NCI-H1436 (cell line): Measurements from ENCODE around the gene CFAP65.
A peak's percentile ranks its signal among the peaks of the same experiment; 100 is the strongest.

Experiments used
- DNase-seq: peaks from one replicate; lab custom pipeline; 2025; lab: John Stamatoyannopoulos, UW

Gene CFAP65, protein sequence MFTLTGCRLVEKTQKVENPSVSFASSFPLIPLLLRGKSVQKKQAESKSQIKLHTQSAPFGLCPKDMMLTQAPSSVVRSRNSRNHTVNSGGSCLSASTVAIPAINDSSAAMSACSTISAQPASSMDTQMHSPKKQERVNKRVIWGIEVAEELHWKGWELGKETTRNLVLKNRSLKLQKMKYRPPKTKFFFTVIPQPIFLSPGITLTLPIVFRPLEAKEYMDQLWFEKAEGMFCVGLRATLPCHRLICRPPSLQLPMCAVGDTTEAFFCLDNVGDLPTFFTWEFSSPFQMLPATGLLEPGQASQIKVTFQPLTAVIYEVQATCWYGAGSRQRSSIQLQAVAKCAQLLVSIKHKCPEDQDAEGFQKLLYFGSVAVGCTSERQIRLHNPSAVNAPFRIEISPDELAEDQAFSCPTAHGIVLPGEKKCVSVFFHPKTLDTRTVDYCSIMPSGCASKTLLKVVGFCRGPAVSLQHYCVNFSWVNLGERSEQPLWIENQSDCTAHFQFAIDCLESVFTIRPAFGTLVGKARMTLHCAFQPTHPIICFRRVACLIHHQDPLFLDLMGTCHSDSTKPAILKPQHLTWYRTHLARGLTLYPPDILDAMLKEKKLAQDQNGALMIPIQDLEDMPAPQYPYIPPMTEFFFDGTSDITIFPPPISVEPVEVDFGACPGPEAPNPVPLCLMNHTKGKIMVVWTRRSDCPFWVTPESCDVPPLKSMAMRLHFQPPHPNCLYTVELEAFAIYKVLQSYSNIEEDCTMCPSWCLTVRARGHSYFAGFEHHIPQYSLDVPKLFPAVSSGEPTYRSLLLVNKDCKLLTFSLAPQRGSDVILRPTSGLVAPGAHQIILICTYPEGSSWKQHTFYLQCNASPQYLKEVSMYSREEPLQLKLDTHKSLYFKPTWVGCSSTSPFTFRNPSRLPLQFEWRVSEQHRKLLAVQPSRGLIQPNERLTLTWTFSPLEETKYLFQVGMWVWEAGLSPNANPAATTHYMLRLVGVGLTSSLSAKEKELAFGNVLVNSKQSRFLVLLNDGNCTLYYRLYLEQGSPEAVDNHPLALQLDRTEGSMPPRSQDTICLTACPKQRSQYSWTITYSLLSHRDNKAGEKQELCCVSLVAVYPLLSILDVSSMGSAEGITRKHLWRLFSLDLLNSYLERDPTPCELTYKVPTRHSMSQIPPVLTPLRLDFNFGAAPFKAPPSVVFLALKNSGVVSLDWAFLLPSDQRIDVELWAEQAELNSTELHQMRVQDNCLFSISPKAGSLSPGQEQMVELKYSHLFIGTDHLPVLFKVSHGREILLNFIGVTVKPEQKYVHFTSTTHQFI (N-terminal part only)

DNA sequence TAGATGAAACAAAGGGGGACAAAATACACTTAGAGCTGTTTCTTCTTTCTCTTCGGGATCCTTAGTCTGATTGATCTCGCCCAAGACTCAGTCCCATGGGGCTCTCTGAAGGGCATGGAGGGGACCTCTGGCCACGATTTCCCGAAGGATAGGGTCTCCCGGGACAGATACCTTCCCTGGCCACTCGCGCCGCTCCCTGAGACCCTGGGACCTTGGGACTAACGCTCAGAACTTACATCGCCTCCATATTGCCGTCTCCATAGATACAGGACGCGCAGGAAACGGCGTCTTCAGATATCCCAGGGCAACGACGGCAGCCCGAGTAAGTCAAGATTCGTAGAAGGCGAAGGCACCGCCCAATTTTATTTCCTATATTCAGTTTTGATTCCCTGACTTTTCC lies at the start of gene CFAP65:
CFAP65 (minus strand) TSS at position 265 of the 400 bp plus-strand sequence. CDS start 2,468 bp downstream, outside the sequence.
- no peak for DNase-seq

- no peak for DNase-seq
Measured at GRCh38 chr2:219090436-219091299, 49.4 kb upstream of the CFAP65 start.

DNA sequence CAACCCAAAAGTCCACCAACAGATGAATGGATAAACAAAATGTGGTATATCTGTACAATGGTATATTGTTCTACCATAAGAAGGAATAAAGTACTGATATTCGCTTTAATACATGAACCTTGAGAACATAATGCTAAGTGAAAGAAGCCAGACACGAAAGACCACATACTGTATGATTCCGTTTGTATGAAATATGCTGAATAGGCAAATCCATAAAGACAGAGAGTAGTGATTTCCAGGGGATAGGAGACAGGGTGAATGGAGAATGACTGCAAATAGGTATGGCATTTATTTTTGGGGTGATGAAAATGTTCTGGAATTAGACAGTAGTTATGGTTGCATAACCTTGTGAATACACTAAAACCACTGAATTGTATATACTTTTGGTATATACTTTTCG lies 48.0 kb upstream of the CFAP65 start:
- DNase-seq = no peak

DNA sequence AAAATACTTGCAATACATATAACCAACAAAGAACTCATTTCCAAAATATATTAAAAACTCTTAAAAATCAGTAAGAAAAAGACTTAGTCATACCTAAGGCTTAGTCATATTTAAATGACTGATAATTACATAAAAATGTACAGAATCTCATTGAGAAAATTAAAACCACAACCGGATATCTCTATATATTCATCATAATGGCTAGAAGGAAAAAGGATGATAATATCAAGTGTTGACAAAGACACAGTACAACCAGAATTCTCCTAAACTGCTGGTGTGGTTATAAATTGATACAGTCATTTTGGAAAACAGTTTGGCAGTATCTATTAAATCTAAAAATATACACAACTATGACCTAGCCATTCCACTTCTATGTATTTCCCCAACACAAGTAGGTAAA lies 46.5 kb upstream of the CFAP65 start:
- no peak for DNase-seq

DNA sequence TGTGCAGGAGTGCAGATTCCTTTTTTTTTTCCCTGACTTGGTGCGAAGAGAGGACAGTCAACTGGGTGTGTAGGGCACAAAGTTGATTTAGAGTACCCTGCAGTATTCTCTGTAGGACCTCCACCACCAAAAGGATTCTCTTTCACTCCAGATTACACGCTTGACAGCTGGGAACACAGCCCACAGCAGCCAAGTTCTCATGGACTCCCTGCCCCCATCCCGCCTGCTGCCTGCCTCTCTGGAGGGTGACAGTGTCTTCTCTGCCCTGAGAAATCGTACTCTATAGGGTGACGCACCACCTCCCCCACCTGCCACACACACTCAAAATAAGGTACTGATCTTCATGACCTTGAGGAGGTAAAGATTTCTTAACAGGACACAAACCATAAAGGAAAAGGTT lies 46.0 kb upstream of the CFAP65 start:
- DNase-seq = no peak

GRCh38 chr2:219086196-219086595 lies 44.9 kb upstream of the CFAP65 start:
- DNase-seq = no peak

- DNase-seq = no peak
Measured at GRCh38 chr2:219084791-219085190, 43.5 kb upstream of the CFAP65 start.

DNA sequence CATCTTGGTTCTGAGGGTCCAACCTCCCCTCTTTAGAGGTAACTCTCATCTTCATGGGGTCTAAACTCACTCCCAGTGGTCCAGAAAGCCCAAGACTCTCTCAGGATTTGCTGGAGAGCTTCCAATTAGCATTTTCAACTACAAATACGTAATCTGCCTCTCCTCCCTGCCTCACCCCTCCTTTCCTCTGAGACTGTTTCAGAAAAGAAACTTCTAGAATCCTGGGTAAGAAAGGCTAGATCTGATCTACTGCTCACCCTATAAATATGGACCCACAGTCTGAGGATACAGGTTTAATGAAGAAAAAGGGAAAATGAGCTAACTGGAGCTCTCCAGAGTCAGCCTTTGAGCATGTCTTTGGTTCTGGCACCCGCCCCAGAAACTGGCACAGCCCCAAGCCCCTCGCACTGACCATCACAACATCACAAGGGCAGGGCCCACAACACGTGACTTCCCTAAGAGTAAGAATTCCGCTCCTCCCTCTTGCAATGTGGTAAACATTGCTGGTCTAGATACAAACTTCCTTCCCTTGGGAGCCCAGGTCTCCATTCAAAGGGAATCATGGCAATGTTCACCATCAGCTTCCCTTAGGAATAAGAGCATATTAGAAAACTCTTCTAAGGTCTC lies 41.1 kb upstream of the CFAP65 start:
- DNase-seq = no peak

GRCh38 chr2:219081701-219082331 lies 40.5 kb upstream of the CFAP65 start:
- DNase-seq = no peak

DNA sequence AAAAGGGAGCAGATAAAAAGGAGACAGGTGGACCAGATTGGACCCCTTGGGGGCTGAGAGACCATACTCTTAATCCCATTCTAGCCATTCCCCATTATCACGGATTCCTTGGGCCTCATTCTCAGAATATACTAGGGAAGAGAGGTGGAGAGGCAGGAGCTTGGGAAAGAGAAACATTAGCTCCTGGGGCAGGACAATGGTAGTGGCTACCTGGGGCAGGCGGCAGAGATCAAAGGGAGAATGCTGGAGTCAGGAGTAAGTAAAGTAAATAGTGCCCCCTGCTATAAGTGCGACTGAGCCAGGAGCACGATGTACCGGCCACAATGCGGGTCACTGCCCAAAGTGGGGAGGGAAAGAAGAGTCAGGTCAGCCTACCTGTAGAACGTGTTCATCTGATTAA lies 39.8 kb upstream of the CFAP65 start:
- no peak for DNase-seq

GRCh38 chr2:219079417-219079816 lies 38.1 kb upstream of the CFAP65 start:
- no peak for DNase-seq

GRCh38 chr2:219078951-219079350 lies 37.6 kb upstream of the CFAP65 start:
- no peak for DNase-seq

DNA sequence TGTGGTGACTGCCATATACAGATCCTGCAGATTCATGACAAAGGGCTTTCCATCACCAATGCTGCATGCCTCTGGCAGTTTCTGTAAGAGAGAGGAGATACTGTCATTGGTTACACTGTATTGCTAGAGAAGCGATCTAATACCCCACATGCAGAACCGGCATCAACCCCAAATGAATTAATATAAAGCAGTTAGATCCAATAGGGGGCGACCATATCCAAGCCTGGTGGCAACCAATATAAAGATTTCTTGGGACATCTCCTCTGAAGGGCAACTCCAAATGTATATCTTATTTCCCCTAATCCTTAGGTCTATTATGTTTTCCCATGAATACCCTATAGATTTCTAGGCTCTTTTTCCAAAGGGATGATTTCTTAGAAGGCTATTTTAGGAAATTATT lies 36.8 kb upstream of the CFAP65 start:
- no peak for DNase-seq

- DNase-seq = no peak
Measured at GRCh38 chr2:219076253-219076652, 34.9 kb upstream of the CFAP65 start.

DNA sequence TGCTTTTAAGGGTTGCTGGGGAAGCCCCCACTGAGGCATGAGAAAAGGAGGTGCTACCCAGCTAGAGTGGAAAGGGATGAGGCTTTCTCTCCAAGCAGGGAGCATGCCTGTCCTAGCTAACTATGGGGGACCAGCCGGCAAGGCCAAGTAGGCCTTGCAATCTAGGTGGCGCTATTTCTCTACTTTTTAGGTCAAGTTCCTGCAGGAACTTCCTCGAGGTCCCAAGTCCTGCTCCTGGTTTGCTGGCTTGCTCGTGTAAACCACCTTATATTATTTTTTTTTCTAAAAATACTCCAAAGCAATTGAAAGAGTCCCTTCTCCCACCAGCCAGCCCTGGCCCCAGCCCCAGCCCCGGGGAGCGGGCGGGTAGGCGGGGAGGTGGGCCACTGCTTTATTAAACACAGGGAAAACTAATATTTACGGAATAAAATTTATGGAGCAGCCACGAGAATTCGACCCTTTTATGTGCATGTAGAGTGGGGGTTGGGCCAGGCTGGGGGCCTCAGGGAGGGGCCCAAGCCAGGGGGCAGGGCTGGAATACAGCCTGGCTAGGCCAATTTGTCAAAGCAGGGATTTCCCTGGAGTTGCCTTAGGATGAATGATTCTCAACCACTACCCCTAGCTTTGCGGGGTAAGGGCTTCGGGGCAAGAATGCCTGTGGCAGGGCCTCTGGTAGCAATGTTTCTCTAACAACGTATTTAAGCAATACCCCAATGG lies 32.3 kb upstream of the CFAP65 start:
- DNase-seq = peak; percentile 25

DNA sequence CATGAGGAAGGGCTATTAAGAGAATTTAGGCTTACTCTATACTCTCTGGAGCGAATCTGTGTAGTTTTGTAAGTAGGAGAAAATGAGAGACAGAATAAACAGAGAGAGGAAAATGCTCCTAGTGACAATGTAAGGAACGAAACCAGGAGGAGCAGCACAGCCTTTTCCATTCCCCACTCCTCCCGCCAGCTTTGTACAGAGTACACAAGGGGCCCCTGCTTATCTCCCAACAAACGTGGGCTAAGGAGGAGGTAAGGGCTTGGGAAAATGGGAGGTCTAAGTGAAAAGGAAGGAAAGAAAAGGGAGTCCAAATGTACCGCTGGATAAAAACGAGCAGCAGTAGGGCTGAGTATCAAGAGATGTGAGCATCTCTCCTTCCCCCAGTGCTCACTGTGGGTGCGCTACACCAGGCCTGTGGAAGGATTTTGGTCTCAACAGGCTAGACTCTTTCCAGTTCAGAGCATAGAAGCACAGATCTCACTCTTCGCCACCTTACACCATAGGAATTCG lies 31.5 kb upstream of the CFAP65 start:
- DNase-seq = no peak

GRCh38 chr2:219071131-219071816 lies 30.0 kb upstream of the CFAP65 start:
- DNase-seq = no peak

DNA sequence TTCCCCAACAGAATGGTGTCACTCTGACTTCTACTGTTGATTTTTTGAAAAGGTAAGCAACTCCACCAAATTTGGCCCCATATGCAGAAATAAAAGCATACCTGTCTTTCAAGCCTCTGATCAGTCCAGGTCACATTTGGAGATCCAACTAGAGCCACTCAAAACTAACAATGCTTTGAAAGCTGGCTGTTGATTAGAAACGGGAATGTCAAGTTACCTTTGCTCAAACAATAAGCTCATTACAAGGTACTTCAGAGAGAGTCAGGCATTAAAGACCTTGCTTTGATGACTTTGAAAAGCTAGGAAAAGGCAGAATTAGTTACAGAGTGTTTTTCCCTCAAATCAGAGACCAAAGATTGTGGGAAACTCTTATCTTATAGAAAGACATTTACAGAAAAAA lies 24.2 kb upstream of the CFAP65 start:
- no peak for DNase-seq

- DNase-seq = no peak
Measured at GRCh38 chr2:219062081-219062480, 20.8 kb upstream of the CFAP65 start.
